PFSK-1 (cell line): ENCODE measurements around the gene FRMD3.

Experiments used
- FOXP2 ChIP-seq: optimal IDR thresholded peaks from 2 replicates; pipeline ENCODE3; 2011; ENCODE audit warnings: borderline replicate concordance, control low read depth, inconsistent platforms; ENCODE audit not compliant: insufficient read depth; ENCODE audit errors: extremely low read length, extremely low read depth
- POLR2AphosphoS5 ChIP-seq: IDR thresholded peaks from 2 replicates; pipeline ENCODE4 v1.6.1; 2012; ENCODE audit warnings: low read depth, mild to moderate bottlenecking, control low read depth, low read length, moderate library complexity
- REST ChIP-seq, 2 experiments: IDR thresholded peaks; 2 replicates each; pipeline versions ENCODE4 v1.6.1 to v1.8.0; 2011 to 2012; ENCODE audit warnings: low read depth in 2 of 2, low read length in 2 of 2, control low read depth in 1 of 2, inconsistent platforms in 1 of 2, mild to moderate bottlenecking in 1 of 2, moderate library complexity in 1 of 2; ENCODE audit not compliant: insufficient read depth in 1 of 2
- SIN3A ChIP-seq: IDR thresholded peaks from 2 replicates; pipeline ENCODE4 v1.6.1; 2012; ENCODE audit warnings: mild to moderate bottlenecking, low read length, moderate library complexity, borderline replicate concordance; ENCODE audit not compliant: insufficient read depth
- TAF1 ChIP-seq: IDR thresholded peaks from 2 replicates; pipeline ENCODE4 v1.6.1; 2012; ENCODE audit warnings: low read length, control low read depth, borderline replicate concordance; ENCODE audit not compliant: insufficient read depth

The FRMD3 gene

GRCh38 chr9:83199832-83200231, 338.4 kb downstream of the FRMD3 start:
- no peak for TF ChIP-seq TAF1
- no peak for TF ChIP-seq FOXP2
- no peak for TF ChIP-seq SIN3A
- TF ChIP-seq REST (IDR thresholded peaks at IDR 0.05; ENCODE audit: insufficient read depth in 1 of 2, low read depth in 2 of 2, low read length in 2 of 2): no peak
- TF ChIP-seq POLR2AphosphoS5: no peak

DNA sequence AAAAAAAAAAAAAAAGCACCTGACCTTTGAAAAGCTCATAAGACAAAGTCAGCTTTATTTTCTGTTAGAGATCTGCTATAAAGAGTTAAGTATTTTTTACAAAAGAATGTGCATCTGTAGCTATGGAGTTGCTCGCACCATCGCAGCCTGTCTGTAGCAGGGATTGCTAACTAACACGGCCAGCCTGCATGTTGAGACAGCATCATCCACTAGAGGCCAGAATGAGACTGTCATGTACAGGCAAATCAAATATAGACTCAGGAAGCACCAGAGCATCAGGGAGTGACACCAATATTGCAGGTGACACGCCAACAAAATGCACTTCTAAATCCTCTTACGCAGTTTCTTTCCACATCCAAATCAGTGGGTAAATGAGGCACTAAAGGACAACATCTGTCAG, 339.0 kb downstream of the FRMD3 start:
- TF ChIP-seq POLR2AphosphoS5 (no peak), SIN3A (no peak)

DNA sequence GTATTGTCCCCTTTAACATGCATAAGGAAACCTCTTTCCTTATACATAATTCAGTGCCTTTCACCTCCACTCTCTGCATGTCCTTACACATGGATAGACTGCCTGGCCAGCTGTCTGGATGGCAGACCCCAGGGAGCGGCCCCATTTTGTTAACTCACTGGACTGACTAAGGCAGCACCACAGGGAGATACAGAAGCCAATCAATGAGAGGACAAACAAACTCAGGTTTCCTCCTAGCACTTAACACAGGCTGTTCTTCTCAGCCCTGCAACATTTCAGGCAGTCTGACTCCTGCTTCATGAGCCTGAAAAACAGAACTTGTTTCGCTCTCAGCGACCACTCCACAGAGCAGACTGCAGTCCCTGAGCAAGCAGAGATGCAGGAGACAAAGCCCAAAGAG, 339.8 kb downstream of the FRMD3 start:
- TF ChIP-seq TAF1 (no peak), SIN3A (no peak), FOXP2 (no peak), POLR2AphosphoS5 (no peak), REST (IDR thresholded peaks at IDR 0.05; ENCODE audit: insufficient read depth in 1 of 2, low read depth in 2 of 2, low read length in 2 of 2) (no peak)

DNA sequence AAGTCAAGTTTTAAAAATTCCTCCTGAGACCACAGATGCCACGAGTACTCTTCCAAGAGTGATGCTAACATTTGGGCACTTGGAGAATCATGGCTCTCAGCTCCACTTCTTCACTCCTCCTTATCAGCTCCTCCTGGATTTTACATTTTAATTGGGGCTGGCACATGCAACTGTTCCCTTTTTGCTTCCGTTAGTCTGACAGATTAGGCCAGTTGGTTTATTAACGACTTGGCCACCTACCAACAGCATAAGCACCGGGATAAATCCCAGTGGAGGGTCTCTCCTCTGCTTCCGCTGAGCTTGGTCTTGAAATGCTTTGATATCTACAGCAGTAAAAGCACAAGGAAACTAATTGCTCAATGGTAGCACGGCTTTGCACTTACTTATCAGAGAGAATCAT, 340.6 kb downstream of the FRMD3 start:
- TF ChIP-seq TAF1: no peak
- TF ChIP-seq FOXP2: no peak
- TF ChIP-seq SIN3A: no peak
- no peak for TF ChIP-seq POLR2AphosphoS5
- TF ChIP-seq REST (IDR thresholded peaks at IDR 0.05; ENCODE audit: insufficient read depth in 1 of 2, low read depth in 2 of 2, low read length in 2 of 2): no peak

DNA sequence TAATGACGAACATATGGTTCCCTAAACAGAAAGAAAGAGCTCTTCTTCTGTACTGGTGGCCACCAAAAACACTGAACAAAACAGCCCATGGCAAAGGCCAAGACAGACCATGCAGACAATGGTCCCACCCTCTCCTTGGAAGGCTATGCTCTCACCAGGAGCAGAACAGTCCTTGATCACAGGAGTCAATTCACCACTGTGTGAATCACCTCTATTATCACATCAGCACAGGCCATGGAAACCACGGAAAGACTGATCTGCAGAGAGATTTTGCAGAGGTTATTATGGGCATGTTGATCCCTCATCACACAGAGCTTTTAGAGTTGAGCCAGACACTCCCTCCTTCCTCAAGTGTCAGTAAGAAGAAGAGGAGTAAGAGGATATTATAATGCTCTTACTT, 341.3 kb downstream of the FRMD3 start:
- TF ChIP-seq SIN3A: no peak
- TF ChIP-seq REST (IDR thresholded peaks at IDR 0.05; ENCODE audit: insufficient read depth in 1 of 2, low read depth in 2 of 2, low read length in 2 of 2): no peak
- TF ChIP-seq FOXP2: no peak
- TF ChIP-seq TAF1: no peak
- no peak for TF ChIP-seq POLR2AphosphoS5
